Tibial artery (tissue), 4 donors: ENCODE results near the gene OLFML2B.
A peak's percentile ranks its signal among the peaks of the same experiment; 100 is the strongest.

Experiments
- DNase-seq, 2 donors: peaks; one replicate each; pipeline ENCODE4 v3.0.0-alpha.2; 2019
- H3K27ac ChIP-seq, 2 donors: fragments of 200-600 bp; sonication (generic) in 1 of 2; 1 replicate in 1 of 2; 2 replicates in 1 of 2; pipeline ENCODE4 v1.5.1; 2018 to 2019; ENCODE audit warnings: mild to moderate bottlenecking in 1 of 2
- H3K27me3 ChIP-seq, 2 donors: fragments of 200-600 bp; sonication (generic) in 1 of 2; one replicate each; pipeline versions ENCODE4 v1.5.1 to v1.6.0; 2016 to 2019
- H3K36me3 ChIP-seq, 3 donors: fragments of 200-600 bp; sonication (generic) in 2 of 3; one replicate each; pipeline ENCODE4 v1.5.1; 2016 to 2019; ENCODE audit warnings: mild to moderate bottlenecking in 2 of 3
- H3K4me1 ChIP-seq, 4 donors: fragments of 200-600 bp; sonication (generic) in 2 of 4; 1 replicate in 3 of 4; 2 replicates in 1 of 4; pipeline ENCODE4 v1.5.1; 2016 to 2019
- H3K4me3 ChIP-seq, 2 donors: fragments of 200-600 bp; sonication (generic) in 1 of 2; 1 replicate in 1 of 2; 2 replicates in 1 of 2; pipeline ENCODE4 v1.5.1; 2018 to 2019; ENCODE audit warnings: mild to moderate bottlenecking in 2 of 2
- H3K9me3 ChIP-seq, 3 donors: fragments of 200-600 bp; sonication (generic) in 1 of 3; one replicate each; pipeline ENCODE4 v1.5.1; 2016 to 2019
- CTCF ChIP-seq, 2 experiments: fragments of 200-600 bp in 1 of 2; fragments of 450-650 bp in 1 of 2; IDR thresholded peaks; one replicate each; pipeline ENCODE4 v1.5.1; 2017 to 2019; ENCODE audit warnings: antibody characterized with exemption in 2 of 2, mild to moderate bottlenecking in 1 of 2, moderate library complexity in 1 of 2
- intact Hi-C: fragments of 100-400 bp; cut with DNase I; formaldehyde crosslinking; loops from one replicate; pipeline ENCODE4 v1.15.0; 2023; ENCODE audit warnings: low total_unique reads

OLFML2B gene

DNA sequence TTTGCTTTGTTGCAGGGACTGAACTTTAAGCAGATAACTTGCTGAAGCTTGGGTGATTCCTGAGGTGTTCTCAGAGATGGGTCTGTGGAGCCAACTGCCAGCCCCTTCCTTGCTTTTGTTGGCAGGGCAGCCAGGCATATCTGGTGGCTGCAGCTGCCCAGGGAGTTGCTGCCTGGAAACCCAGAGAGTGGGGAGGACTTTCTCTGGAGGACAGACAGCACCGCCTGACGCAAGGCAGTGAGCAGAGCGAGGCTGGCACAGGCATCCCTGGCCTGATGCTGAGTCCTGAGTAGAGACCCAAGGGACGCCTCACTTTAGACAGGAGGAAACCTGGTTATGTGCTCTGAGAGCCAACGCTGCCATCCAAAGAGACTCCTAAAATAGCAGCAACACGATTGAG lies 9.8 kb upstream of the OLFML2B start:
- Histone ChIP-seq H3K4me1 (peaks cover 0 to 28% (median 13%) of the 10 kb centered on the region in 4 donors), H3K36me3 (no peaks in the 10 kb centered on the region), H3K27ac (peak overlapping the region; percentile 50 to 72), H3K27me3 (no peaks in the 10 kb centered on the region), H3K4me3 (no peak overlapping the region), H3K9me3 (no peaks in the 10 kb centered on the region)
- peak in 1 of 2 experiments; percentile 11 for TF ChIP-seq CTCF (IDR thresholded peaks at IDR 0.05)
- peak; percentile 66 to 92 for DNase-seq
- intact Hi-C loops: no loop called here

GRCh38 chr1:162030759-162031280 lies 7.2 kb upstream of the OLFML2B start:
- no peak for DNase-seq

DNA sequence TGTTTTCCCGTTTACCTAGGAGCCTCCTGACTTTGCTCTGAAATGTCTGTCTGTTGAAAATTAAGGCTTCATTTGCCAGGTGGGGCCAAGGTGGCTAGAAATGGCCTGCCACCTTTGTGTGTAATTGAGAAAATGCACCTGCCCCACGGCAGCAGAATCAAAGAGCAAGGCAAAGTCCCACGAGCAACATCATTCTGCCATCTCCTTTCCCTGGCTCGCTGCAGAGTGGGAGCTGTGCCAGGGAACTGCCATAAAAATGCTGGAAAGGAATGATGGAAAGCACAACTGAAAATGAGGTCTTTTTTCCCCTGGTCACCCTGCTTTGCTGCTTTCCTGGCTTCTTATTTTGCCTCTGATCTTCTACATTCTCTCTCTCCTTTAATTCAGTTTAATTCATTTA lies 5.5 kb upstream of the OLFML2B start:
- no peak for DNase-seq
- intact Hi-C loops: no loop called here

More at GRCh38 chr1:162030759-162031280, 7.2 kb upstream of the OLFML2B start:
- Histone ChIP-seq H3K4me1 (peaks cover 0 to 23% (median 10%) of the 10 kb centered on the region in 4 donors), H3K36me3 (no peaks in the 10 kb centered on the region), H3K4me3 (no peak overlapping the region), H3K9me3 (no peaks in the 10 kb centered on the region), H3K27ac (no peak overlapping the region), H3K27me3 (no peaks in the 10 kb centered on the region)
- no peak for TF ChIP-seq CTCF (IDR thresholded peaks at IDR 0.05)
- intact Hi-C loops: no loop called here

DNA sequence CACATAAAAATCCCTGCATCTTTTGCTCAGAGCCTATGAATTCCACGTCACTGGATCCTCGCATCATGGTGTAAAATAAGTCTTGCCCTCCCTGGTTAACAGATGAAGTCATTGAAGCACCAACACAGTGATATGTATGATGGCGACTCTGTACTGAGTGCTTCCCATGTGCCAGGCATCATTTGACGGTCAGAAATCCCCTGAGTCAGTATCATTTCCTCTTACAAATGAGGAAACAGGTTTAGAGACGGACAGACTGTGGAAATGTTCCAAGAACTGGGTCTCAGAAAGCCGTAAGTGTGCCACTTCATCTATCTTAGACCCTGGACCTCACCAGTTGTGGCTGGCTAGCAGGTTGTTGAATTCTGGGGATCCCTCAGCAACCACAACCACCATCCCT lies 5.1 kb upstream of the OLFML2B start:
- Histone ChIP-seq H3K4me1 (peaks cover 0 to 21% (median 11%) of the 10 kb centered on the region in 4 donors), H3K36me3 (no peaks in the 10 kb centered on the region), H3K9me3 (no peaks in the 10 kb centered on the region), H3K27ac (no peak overlapping the region), H3K27me3 (no peaks in the 10 kb centered on the region), H3K4me3 (no peak overlapping the region)
- intact Hi-C loops: no loop called here
- TF ChIP-seq CTCF (IDR thresholded peaks at IDR 0.05): no peak
- DNase-seq: no peak

More for the DNA sequence above, 5.5 kb upstream of the OLFML2B start:
- Histone ChIP-seq H3K9me3 (no peaks in the 10 kb centered on the region), H3K36me3 (no peaks in the 10 kb centered on the region), H3K27ac (no peak overlapping the region), H3K4me3 (no peak overlapping the region), H3K4me1 (peaks cover 0 to 25% (median 12%) of the 10 kb centered on the region in 4 donors), H3K27me3 (no peaks in the 10 kb centered on the region)
- no peak for TF ChIP-seq CTCF (IDR thresholded peaks at IDR 0.05)

- H3K27ac ChIP-seq: no peak overlapping the region
- H3K27me3 ChIP-seq: no peaks in the 10 kb centered on the region
- H3K9me3 ChIP-seq: no peaks in the 10 kb centered on the region
- H3K4me3 ChIP-seq: no peak overlapping the region
- intact Hi-C loops: no loop called here
- no peak for TF ChIP-seq CTCF (IDR thresholded peaks at IDR 0.05)
- H3K36me3 ChIP-seq: no peaks in the 10 kb centered on the region
- DNase-seq: no peak
- peaks cover 0 to 23% (median 12%) of the 10 kb centered on the region in 4 donors for H3K4me1 ChIP-seq
These were observed 3.2 kb upstream of the OLFML2B start for GRCh38 chr1:162026881-162027280.

- intact Hi-C loops: loop anchor here (2.0 kb wide), 1 partner anchor 157 kb away; no protein-coding TSS in a partner anchor
- Histone ChIP-seq H3K9me3 (no peaks in the 10 kb centered on the region), H3K4me3 (no peak overlapping the region), H3K27ac (no peak overlapping the region), H3K36me3 (no peaks in the 10 kb centered on the region), H3K4me1 (peaks cover under 1 to 37% (median 22%) of the 10 kb centered on the region in 4 donors), H3K27me3 (no peaks in the 10 kb centered on the region)
- no peak for TF ChIP-seq CTCF (IDR thresholded peaks at IDR 0.05)
- no peak for DNase-seq
These were observed 1.9 kb upstream of the OLFML2B start for GRCh38 chr1:162025541-162025940.
